HL-60 (cell line): ENCODE measurements around the gene C11orf71.
A peak's percentile ranks its signal among the peaks of the same experiment; 100 is the strongest.

Experiments used
- DNase-seq, 2 experiments: peaks; one replicate each; pipeline ENCODE4 v3.0.0-alpha.2; 2010 to 2020; ENCODE audit warnings: low read depth in 1 of 2, low spot score in 1 of 2
- H3K27ac ChIP-seq: fragments of 250-450 bp; sonication (Bioruptor Pico); replicated peaks from 2 replicates; pipeline ENCODE4 v1.5.1; 2020; ENCODE audit warnings: mild to moderate bottlenecking, moderate library complexity
- H3K27me3 ChIP-seq: fragments of 250-450 bp; sonication (Bioruptor Pico); 2 replicates; pipeline ENCODE4 v1.5.1; 2021; ENCODE audit warnings: mild to moderate bottlenecking, moderate library complexity; ENCODE audit not compliant: insufficient read depth, poor library complexity, severe bottlenecking
- H3K4me3 ChIP-seq: replicated peaks from 2 replicates; pipeline ENCODE4 v1.5.1; 2011; ENCODE audit warnings: mild to moderate bottlenecking, control low read depth, low read length; ENCODE audit not compliant: insufficient read depth
- GABPA ChIP-seq: IDR thresholded peaks from 2 replicates; pipeline ENCODE4 v1.6.1; 2012; ENCODE audit warnings: low read depth
- POLR2AphosphoS5 ChIP-seq: IDR thresholded peaks from 2 replicates; pipeline ENCODE4 v1.6.1; 2012; ENCODE audit warnings: low read depth
- SPI1 ChIP-seq: IDR thresholded peaks from 2 replicates; pipeline ENCODE4 v1.6.1; 2012; ENCODE audit warnings: low read depth, mild to moderate bottlenecking, borderline replicate concordance
- TF ChIP-seq, protein P1 (sequence below): IDR thresholded peaks from 2 replicates; pipeline ENCODE4 v1.6.1; 2012; ENCODE audit warnings: low read depth; ENCODE audit not compliant: insufficient replicate concordance
- TF ChIP-seq, protein P2 (sequence below): IDR thresholded peaks from one replicate; pipeline ENCODE4 v1.5.1; 2011; ENCODE audit warnings: low read length, control low read depth, inconsistent platforms; ENCODE audit not compliant: insufficient read depth

Gene C11orf71

GRCh38 chr11:114432893-114433292 is 32.6 kb upstream of the C11orf71 start:
- DNase-seq: no peak
- no peak overlapping the region for H3K4me3 ChIP-seq
- TF ChIP-seq, protein P1, sequence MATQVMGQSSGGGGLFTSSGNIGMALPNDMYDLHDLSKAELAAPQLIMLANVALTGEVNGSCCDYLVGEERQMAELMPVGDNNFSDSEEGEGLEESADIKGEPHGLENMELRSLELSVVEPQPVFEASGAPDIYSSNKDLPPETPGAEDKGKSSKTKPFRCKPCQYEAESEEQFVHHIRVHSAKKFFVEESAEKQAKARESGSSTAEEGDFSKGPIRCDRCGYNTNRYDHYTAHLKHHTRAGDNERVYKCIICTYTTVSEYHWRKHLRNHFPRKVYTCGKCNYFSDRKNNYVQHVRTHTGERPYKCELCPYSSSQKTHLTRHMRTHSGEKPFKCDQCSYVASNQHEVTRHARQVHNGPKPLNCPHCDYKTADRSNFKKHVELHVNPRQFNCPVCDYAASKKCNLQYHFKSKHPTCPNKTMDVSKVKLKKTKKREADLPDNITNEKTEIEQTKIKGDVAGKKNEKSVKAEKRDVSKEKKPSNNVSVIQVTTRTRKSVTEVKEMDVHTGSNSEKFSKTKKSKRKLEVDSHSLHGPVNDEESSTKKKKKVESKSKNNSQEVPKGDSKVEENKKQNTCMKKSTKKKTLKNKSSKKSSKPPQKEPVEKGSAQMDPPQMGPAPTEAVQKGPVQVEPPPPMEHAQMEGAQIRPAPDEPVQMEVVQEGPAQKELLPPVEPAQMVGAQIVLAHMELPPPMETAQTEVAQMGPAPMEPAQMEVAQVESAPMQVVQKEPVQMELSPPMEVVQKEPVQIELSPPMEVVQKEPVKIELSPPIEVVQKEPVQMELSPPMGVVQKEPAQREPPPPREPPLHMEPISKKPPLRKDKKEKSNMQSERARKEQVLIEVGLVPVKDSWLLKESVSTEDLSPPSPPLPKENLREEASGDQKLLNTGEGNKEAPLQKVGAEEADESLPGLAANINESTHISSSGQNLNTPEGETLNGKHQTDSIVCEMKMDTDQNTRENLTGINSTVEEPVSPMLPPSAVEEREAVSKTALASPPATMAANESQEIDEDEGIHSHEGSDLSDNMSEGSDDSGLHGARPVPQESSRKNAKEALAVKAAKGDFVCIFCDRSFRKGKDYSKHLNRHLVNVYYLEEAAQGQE: no peak
- no peak for TF ChIP-seq POLR2AphosphoS5
- no peak for TF ChIP-seq GABPA
- TF ChIP-seq, protein P2, sequence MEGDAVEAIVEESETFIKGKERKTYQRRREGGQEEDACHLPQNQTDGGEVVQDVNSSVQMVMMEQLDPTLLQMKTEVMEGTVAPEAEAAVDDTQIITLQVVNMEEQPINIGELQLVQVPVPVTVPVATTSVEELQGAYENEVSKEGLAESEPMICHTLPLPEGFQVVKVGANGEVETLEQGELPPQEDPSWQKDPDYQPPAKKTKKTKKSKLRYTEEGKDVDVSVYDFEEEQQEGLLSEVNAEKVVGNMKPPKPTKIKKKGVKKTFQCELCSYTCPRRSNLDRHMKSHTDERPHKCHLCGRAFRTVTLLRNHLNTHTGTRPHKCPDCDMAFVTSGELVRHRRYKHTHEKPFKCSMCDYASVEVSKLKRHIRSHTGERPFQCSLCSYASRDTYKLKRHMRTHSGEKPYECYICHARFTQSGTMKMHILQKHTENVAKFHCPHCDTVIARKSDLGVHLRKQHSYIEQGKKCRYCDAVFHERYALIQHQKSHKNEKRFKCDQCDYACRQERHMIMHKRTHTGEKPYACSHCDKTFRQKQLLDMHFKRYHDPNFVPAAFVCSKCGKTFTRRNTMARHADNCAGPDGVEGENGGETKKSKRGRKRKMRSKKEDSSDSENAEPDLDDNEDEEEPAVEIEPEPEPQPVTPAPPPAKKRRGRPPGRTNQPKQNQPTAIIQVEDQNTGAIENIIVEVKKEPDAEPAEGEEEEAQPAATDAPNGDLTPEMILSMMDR: no peak
- TF ChIP-seq SPI1: no peak
- H3K27ac ChIP-seq: no peak overlapping the region
- H3K27me3 ChIP-seq: no peaks in the 10 kb centered on the region

GRCh38 chr11:114430290-114430689 is 30.0 kb upstream of the C11orf71 start:
- Histone ChIP-seq H3K27me3 (no peaks in the 10 kb centered on the region), H3K4me3 (no peak overlapping the region), H3K27ac (no peak overlapping the region)
- TF ChIP-seq GABPA (no peak), SPI1 (no peak), POLR2AphosphoS5 (no peak)
- TF ChIP-seq, protein P2: no peak
- DNase-seq: no peak

GRCh38 chr11:114426280-114426679 is 26.0 kb upstream of the C11orf71 start:
- Histone ChIP-seq H3K27ac (no peak overlapping the region), H3K4me3 (no peak overlapping the region), H3K27me3 (no peaks in the 10 kb centered on the region)
- TF ChIP-seq, protein P2: no peak
- no peak for TF ChIP-seq GABPA
- TF ChIP-seq POLR2AphosphoS5: no peak
- TF ChIP-seq SPI1: no peak
- TF ChIP-seq, protein P1: no peak
- no peak for DNase-seq

GRCh38 chr11:114416441-114416961 is 16.2 kb upstream of the C11orf71 start:
- peak in 1 of 2 experiments; percentile 7 for DNase-seq
- H3K27me3 ChIP-seq: no peaks in the 10 kb centered on the region
- no peak overlapping the region for H3K27ac ChIP-seq
- TF ChIP-seq, protein P2: no peak
- no peak for TF ChIP-seq SPI1
- H3K4me3 ChIP-seq: no peak overlapping the region
